GM21737 (cell line): ENCODE data around the gene FIGN.

Experiments
- ATAC-seq: cut with Tn5 transposase; IDR thresholded peaks from one replicate; pipeline ENCODE4 v1.9.1; 2021; ENCODE audit warnings: mild to moderate bottlenecking, moderate library complexity; ENCODE audit not compliant: unreplicated experiment

The FIGN gene

DNA sequence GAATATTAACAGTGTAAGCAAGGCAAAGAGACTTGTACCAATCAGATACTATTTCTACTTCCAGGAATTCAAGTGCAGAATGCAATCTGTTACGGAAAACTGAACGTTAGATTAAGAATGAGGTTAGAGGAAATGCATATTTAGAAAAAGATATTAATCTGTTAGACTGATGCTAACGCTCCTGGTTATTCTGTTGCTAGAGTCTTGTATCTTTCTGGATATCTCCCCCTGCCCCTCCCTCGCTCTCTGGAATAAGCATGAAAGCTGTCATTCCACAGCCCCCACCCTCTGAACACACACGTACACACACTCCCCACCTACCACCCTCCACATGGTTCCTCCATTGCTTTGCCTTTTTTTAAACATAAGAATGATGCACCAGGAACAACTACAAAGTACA lies 24.1 kb downstream of the FIGN start:
- ATAC-seq = no peak

GRCh38 chr2:163711258-163711657 lies 24.6 kb downstream of the FIGN start:
- ATAC-seq = no peak

DNA sequence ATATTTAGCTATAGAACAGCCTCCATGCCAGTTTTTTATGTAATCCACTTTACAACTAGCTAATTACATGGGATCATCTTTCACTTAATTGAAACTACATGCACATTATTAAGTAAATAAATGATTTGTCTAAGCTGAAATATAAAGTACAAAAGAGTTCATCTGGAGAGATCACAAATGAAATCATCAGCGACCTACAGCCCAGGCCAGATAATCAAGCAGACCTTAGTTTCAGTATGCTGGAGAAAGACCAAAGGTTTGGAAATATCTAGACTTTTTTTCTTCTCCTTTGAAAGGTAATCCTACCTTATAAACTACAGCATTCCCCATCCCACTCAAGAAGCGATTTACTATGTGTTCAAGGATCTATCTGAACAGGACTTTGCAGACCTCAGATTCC lies 26.5 kb downstream of the FIGN start:
- no peak for ATAC-seq

DNA sequence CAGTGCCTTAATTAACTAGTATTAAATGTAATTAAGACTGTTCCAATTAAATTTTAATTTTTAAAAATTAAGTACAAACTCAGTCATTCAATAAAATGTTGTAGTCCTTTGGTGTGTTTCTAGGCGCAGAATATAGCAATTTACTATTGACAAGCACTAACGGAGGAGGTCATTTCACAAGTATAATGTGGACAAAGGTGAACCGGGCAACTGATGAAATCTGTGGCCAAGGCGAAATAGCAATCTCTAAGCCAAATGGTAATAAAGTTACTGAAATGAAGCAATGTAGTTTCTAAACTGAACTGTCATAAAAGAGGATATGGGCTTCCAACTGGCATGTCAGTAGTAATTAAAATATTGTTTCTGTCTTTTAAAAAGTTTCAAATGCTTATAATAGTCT lies 27.5 kb downstream of the FIGN start:
- ATAC-seq = no peak

GRCh38 chr2:163703386-163703785 lies 32.4 kb downstream of the FIGN start:
- no peak for ATAC-seq

GRCh38 chr2:163701399-163702195 lies 34.2 kb downstream of the FIGN start:
- ATAC-seq = no peak

- ATAC-seq = no peak
Observed at GRCh38 chr2:163698857-163699256, 37.0 kb downstream of the FIGN start.

- ATAC-seq = no peak
Observed at GRCh38 chr2:163697846-163698637, 37.8 kb downstream of the FIGN start.

DNA sequence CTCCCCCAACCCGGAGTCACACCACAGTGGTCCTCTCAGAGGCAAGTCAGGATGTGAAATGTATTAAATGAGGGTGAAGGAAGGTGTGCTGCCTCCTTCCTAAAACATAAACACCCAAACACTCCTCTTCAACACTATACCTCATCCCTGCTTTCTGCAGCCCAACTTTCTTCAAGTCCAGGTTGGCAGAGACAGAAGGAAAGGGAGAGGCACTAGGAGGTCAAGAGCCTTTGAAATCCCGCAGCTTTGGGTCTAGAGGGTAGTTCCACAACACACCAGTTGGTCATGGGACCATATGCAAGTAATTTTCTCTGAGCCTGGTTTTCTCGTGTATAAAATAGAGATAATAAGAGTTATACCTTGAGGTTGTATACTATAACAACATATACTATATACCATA lies 38.4 kb downstream of the FIGN start:
- no peak for ATAC-seq

DNA sequence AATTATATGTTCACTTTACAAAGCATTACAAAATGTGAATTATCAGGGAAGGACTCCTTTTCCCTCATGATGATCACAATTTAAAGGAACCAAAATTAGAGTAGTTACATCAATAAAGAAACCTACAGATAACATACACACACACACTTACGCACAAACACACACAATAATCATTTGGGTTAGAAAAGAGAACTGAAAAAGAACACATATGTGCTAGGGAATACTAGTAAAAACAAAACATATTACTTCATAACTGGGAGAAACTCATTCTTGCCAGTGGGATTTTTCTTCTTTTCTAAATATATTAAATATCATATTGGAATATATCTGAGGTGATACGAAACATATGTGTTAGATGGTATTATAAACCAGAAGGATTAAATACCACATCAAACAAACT lies 42.3 kb downstream of the FIGN start:
- ATAC-seq = no peak

GRCh38 chr2:163692611-163693482 lies 43.0 kb downstream of the FIGN start:
- no peak for ATAC-seq

DNA sequence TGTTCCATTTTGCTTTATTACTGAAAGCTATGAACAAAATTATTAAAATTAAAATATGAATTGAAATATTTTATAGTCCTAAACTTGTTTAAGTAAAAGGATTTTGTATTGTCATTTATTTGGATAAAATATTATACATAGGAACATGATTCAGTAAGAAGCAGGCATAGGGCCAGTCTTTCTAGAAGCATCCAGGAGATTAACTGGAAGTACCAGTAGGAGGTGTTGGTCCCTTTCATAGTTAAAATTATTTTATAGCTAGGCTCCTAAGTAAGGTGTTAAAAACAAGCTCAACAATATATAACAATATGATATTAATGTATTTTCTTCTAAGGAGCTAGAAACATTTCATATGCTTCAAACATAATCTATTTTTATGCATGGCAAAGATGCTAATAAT lies 43.7 kb downstream of the FIGN start:
- no peak for ATAC-seq

GRCh38 chr2:163690896-163691295 lies 44.9 kb downstream of the FIGN start:
- no peak for ATAC-seq

DNA sequence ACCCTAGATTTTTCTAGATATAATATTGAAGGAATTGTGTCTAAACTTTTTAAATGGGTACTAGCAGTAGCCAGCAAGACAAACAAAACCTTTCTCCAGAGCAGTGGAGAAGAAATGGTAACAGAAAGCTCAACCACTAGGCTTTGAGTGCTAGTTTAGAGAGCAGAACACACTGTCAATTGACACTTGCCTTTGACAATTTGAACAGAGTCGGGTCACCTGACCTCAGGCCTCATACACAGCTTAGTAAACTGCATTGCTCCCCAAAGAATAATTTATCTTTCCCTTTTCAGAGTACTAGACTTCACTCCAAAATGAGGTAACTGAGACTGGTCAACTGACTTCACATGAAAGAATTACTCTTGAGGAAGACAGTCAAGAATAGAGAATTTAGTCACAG lies 48.6 kb downstream of the FIGN start:
- ATAC-seq = no peak

DNA sequence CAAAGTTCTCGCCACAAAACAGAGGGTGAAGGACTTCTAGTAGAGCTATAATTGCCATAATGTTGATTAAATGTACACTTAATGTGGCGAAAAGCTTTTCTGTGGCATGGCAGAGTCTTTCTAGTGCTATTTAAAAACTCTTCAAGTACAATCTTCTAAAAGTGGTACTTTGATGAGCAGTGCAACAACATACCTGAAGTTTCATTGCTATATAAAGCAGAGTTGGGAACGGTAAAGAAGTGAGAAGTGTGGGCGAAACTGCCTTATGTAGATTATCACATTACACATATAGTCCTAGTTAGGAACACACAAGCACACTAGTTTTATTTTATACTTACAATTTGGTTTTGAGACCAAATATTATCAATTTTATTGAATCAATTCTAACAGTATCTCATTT lies 49.5 kb downstream of the FIGN start:
- no peak for ATAC-seq

GRCh38 chr2:163682695-163683094 lies 53.1 kb downstream of the FIGN start:
- ATAC-seq = no peak

- no peak for ATAC-seq
Observed at GRCh38 chr2:163681745-163682144, 54.1 kb downstream of the FIGN start.

- ATAC-seq = no peak
Observed at GRCh38 chr2:163675388-163675787, 60.4 kb downstream of the FIGN start.

DNA sequence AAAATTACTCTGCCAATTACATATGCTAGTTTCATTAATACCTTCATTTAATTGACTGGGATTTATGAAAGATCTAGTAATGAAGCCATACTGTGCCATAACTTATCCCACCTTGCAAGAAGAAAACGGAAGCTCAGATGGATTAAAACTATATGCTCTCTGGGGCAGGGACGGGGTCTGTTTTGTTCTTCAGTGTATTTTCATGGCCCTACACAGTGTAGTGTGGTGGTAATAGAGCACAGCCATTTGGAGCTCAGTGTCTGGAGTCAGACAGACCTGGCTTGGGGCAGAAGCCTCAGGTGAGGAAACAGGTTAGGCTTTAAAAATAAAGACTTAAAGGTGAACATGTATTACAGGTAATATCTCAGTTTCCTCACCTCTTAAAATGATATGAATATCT lies 62.3 kb downstream of the FIGN start:
- no peak for ATAC-seq

DNA sequence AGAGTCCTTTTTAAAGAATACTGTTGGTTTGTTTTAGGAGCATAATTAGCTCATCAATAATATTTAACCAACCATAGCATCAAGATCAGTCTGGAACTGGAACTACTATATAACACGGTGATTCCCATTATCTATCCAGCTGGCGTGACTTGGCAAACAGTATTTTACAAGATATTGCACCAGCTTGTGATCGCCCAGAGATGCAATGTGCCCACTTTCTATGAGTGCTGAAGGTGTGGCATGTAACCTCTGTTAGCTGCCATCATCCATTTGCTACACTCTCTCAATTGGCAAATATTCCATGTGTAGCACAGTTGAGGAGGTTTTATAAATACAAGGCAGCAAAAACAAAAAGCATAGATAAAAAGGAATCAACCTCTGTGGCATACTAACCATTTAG lies 64.9 kb downstream of the FIGN start:
- ATAC-seq = no peak

- no peak for ATAC-seq
Observed at GRCh38 chr2:163669506-163669905, 66.3 kb downstream of the FIGN start.
